GM18507 (cell line): Measurements from ENCODE around the gene FAM120A.
"Not testable (repeated sequence)": the region's sequence is repeated elsewhere in the genome, so short reads cannot be mapped to it uniquely, and the experiment has no call there.

Experiments
- DNase-seq: peaks from one replicate; pipeline ENCODE4 v3.0.0; 2011; ENCODE audit warnings: low read depth; ENCODE audit not compliant: insufficient read length; ENCODE audit errors: extremely low spot score
- FAIRE-seq: peaks from 2 replicates; lab custom pipeline; 2011; peaks lifted over from hg19 to GRCh38; lab: Jason Lieb, UNC

FAM120A gene

DNA sequence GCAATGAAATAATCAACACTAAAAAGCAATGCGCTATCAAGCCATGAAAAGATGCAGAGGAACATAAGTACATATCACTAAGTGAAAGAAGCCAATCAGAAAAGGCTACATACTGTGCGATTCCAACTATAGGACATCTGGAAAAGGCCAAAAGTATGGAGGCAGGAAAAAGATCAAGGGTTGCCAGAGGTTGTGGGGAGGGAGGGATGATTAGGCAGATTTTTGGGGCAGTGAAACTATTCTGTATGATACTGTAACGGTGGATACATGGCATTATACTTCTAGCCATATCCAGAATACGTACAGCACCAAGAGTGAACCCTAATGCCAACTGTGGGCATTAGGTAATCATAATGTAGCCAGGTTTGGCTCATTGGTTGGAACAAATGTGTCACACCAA lies 51.9 kb downstream of the FAM120A start:
- no peak for FAIRE-seq
- DNase-seq, result no peak

DNA sequence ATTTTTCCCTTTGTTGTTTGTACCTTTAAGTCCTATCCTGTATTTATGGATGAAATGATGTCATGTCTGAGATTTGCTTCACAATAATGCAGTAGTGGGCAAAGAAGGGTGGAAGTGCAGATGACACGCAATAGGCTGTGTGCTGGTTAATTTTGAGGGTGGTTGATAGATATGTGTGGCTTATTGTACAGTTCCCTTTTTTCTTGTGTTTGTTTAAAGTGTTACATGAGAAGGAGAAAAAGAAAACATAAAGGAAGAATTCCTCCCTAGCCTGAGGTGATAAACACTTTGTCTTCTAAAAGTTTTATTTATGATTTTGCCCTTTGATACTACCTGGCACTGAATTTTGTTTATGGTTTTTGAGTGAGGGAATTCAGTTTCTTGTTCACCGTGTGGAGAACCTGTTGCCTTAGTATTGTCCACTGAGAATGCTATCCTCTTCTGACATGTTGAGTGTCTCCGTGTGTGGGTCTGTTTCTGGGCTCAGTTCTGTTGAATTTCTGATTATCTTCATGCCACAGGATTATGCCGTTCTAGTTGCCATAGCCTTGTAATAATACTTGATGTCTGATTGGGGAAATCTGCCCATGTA lies 54.2 kb downstream of the FAM120A start:
- no peak for DNase-seq
- no peak for FAIRE-seq

DNA sequence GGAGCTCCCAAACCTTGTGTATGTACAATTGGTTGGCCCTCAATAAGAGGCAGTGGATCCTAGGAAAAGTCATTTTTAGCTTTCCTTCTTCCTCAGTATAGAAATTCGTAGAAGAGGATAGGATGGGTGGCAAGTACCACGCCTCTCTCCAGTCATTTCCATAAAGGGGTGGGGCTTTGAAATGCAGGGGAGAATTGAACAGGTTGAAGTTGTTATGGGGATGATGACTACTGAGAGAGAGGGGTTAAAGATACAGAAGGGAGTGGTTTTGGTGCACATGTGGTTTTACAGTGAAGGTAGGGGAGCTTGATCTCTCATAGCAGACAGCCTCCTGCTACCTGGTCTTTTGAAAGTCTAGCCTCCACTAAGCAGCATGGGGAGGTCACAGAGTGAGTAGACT lies 56.3 kb downstream of the FAM120A start:
- no peak for FAIRE-seq

DNA sequence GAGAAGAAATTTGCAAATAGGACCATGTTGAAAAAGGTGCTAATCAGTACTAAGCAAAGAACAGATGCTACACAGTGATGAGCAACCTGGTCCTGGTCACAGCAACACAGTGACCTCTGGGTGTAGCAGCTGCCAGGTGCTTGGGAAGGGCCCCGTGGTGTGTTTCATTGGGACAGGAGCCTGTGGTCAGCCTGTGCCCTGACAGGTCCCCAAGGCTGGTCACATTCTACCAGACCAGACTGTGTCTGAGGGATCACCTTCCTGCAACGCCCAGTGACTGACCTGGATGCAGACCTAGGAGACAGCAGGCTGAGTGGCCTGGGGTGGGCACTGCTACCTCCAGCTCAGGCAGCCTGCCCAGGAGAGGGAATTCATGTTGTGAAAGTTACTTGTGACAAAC lies 56.7 kb downstream of the FAM120A start:
- FAIRE-seq, result no peak
- no peak for DNase-seq

More for the DNA sequence above, 56.3 kb downstream of the FAM120A start:
- DNase-seq, result no peak

DNA sequence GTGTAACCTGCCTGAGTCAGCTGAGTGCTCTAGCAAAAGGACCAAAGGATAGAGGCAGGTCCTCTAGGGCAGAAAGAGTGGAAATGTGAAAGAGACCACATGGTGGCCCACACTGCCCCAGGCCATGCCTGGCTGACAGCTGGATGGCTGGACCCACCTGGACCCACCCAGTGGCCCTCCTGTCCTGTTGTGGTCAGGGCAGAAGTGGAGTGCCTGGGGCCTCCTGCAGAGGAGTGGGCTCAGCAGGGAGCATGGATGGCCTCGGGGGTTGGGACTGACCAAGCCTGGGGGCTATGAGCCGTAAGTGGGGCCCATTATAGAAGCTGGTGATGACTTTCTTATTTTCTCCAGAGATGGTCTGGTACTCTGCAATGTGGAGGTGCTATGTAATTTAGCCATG lies 57.6 kb downstream of the FAM120A start:
- FAIRE-seq (no peak), DNase-seq (no peak)

DNA sequence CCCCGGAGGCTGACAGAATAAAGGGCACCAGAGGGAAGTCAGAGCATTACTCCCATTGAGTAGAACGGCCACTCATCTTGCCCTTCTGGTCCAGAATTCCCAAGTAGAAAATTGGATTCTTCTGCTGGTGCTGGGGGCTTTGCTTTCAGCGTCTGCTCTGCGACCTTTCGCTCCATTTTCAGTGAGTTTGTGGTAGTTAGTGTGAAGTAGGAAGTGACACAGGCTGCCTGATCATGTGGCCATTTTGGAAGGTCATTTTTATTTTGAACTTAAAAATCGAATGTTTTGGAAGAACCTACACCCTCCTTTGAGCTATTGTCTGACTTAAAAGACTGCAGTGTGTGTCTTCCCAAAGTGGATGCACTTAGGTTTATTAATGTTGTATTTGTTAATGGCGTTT lies 58.6 kb downstream of the FAM120A start:
- DNase-seq (no peak), FAIRE-seq (no peak)

DNA sequence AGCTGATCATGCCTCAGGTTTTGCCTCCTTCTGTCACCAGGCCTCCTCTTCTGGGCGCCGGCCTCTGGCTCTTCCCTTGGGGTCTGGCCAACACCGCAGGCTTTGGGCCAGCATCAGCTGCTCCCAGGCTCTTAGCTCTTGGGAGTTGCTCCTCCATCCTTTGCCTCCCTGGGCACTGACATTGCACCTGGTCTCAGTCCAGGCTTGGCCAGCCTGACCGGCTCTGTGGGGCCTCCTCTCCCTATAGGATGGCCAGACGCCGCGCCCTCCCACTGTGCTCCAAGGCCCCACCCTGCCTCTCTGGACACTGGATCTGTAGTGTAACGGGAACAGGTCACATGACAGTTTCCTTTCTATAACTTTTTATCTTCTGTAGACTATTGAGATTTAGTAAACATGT lies 59.7 kb downstream of the FAM120A start:
- FAIRE-seq, DNase-seq: not testable (repeated sequence)

DNA sequence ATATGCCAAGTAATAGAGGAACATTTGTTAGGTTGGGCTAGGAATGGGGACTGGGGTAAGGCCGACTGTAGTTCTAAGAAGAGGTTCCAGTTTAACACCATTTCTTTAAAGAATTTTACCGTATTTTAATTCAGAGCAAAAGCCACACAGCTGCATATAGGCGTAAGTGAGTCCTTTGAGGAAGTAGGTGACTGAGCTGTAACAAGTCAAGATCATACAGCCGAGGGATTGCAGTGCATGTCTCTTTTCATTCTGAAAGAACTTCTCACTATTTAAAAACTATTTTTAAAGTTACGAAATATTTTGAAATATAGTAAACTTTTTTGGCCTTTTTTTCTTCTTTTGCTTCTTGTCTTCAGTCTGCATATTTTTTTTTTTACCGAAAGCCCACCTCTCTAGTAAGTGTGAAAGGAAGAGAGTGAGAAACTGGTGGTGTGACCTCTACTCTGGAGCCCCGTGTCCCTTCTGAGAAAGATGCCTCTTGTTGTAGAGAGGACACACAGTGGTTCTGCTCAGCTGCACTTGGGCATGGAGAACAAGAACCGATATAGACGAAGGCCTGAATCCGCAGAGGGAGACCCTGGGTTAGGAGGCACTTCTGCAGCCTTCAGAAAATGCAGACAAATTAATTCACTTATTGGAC lies 60.8 kb downstream of the FAM120A start:
- not testable (repeated sequence) for DNase-seq, FAIRE-seq

DNA sequence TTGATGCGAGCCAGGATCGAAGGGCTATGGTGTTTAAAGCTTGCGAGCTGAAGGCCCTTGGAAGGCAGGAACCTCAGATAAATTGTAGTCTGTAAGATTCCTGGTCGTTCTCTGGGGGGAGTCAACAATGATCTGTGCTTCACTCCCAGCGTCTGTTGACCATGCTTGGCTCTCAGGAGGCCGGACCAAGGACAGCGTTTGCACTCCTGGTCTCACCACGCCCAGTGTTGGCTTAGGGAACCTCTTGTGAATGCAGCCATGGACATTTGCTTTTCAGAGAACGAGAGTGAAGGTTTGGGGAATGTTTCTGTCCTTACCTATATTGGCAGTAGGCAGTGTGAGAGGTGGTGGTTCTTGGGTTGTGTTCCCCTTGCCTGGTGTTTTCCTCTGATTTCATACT lies 62.1 kb downstream of the FAM120A start:
- no peak for DNase-seq
- FAIRE-seq, result no peak

DNA sequence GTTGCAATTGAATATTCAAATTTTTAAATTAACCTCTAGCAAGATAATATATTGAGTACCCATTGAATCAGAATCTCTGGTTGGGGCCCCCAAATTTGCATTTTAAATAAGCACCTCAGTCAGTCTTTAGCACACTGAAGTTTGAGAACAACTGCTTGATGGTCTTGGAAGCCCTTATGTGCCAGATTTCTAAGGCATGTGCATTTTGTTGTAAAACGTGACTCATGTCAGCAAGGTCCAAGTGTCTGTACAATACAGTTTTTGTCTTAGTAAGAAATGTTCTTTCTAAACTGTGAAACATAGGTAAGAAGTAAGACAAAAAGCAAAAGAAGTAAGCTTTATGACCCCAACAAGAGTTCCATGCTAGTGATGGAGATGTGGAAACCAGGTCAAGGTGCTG lies 65.8 kb downstream of the FAM120A start:
- DNase-seq (no peak), FAIRE-seq (no peak)

DNA sequence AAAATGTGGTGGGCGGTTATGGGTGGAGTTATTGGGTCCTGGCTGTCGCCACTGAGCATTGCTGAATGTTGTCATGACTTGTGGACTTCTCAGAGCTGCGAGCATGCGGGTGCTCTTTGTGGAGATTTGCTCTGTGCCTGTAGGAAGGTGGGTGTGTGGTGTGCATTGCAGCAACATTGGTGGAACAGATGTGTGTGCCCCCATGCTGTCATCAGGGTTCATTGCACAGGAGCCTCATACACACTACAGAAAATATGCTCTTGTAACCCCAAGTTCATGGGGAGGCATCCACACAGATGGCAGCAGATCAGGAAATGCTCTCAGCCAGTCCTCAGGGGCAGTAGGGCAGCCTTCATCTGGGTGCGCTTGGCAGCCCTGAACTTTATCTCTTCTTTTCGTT lies 69.0 kb downstream of the FAM120A start:
- FAIRE-seq (no peak), DNase-seq (no peak)

DNA sequence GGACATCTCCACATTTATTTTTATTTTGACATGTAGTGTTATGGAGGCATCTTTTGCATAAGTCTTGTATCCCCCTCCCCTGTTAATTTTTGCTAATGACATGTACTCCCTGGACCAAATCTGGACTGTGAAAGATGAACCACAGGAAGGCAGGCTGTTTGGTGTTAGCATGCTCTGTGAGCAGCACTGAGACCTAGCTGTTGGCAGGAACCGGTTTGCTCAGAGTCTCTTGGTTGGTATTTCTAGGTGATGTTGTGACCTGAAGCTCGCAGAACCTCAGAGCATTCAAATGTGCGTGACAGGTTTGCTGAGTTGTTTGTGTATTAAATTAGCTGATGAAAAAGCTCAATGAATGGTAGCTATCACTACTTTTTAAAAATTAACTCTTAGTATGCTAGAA lies 71.3 kb downstream of the FAM120A start:
- DNase-seq (no peak), FAIRE-seq (no peak)

DNA sequence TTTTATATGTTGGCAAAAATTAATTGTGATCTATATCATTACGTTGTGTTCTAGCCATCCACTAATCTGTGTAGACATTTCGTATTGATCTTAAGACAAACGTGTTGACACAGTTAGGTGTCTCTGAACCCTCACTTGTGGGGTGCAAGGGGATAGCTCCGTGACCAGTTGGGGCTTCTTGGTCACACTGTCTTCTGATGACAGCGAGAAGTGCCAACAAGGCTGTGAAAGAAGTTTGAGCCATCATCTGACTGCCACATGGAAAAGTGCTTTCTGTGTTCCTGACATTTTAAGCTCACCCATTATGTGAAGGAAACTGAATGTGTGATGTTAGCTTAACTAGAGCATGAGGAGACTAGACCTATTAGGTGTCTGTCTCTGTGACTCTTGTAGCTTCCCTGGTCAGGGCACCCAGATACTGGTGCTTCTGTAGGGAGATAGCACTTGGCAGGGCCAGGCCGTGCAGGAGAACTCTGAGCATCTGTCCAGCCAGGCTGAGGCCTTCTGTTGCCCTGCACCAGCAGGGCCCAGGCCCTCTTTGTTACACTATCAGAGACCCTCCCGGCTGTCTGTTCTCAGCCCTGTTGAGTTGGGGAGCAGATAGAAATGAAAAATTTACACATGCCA lies 72.1 kb downstream of the FAM120A start:
- FAIRE-seq (no peak), DNase-seq (no peak)

DNA sequence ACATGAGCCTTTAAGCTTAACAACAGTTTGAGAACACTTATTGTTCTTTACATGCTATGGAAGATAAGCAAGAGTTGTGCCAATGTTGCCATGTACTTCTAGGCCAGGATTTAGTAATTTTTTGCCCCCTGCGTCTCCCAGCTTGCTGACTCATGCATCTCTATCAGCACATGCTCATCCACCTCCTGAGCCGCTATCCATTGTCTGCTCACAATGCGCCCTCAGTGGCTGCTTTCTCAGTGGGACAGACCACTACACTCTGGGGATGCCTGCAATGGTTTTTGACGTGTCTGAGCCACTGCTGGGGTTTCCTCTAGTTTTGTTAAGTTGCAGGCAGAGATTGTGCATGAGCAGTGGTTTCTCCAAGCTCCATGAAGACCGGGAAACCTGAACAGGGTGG lies 74.0 kb downstream of the FAM120A start:
- no peak for DNase-seq
- no peak for FAIRE-seq

DNA sequence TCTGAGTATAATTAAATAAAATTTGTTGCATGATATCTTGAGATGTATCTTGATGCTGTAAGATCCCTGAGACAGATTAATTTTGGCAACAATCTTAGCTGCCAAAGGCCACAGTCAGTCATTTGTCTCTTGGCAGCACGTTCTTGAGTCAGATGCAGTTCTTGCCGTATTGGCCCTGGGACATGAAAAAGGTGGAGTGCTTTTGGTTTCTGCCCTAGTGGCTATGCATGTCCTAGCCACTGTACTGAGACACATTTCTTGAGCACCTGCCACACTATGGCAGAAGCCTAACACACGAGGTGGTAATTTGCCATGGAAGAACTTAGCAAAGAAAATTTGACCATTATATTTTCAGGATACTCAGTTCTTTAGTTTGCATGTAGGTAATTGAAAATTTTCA lies 79.9 kb downstream of the FAM120A start:
- DNase-seq (no peak), FAIRE-seq (no peak)

DNA sequence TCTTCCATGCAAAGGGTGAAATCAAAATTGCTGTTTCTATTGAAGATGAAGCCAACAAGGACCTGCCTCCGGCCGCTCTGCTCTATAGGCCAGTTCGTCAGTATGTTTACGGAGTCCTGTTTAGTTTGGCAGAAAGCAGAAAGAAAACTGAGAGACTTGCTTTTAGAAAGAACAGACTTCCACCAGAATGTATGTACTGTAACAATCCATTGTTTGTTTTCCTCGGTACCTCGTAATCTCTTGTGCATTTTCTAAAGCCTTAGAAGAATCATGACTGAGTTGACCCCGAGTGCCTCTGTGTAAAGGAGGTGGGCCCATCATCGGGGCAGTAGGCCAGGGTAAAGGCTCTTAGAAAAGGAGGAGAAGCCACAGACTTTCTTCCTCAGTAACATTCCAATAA lies 80.7 kb downstream of the FAM120A start:
- FAIRE-seq (no peak), DNase-seq (no peak)

DNA sequence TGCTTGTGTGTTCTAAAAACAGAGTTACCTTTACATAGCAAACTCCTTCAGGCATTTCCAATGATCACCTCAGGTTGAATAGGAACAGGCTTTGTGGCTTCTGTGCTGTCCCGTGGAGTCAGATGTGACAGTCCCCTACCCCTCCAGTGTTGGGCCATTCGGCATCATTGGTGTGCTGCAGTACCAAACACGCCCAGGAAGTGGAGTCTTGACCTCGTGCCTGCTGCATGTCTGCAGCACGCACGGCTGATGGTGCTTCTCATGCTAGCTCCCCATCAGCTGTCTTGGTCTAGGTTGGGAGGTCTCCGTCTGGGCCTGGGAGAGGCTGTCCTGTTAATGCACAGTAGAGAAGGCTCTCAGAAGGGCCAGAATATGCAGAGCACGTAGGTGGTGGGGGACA lies 82.4 kb downstream of the FAM120A start:
- no peak for FAIRE-seq
- DNase-seq, result no peak

DNA sequence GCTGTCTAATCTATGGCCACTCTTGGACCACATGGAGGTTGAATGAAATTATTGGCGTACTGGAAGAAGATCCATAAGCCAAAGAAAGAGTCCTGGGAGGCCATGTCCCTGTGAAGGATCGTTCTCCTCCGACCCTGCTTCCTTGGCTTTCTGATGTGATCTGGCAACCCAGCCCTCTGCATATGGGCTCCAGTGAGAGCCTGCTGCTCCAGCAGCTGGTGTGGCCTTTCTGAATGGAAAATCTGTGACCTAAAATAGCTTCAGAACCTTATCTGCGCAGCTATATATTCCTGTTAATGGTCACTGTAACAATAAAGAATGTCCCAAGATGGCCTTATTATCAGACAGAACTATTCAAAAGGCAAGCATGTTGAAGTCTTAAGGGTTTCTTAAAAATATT lies 84.7 kb downstream of the FAM120A start:
- no peak for FAIRE-seq
- DNase-seq, result no peak

DNA sequence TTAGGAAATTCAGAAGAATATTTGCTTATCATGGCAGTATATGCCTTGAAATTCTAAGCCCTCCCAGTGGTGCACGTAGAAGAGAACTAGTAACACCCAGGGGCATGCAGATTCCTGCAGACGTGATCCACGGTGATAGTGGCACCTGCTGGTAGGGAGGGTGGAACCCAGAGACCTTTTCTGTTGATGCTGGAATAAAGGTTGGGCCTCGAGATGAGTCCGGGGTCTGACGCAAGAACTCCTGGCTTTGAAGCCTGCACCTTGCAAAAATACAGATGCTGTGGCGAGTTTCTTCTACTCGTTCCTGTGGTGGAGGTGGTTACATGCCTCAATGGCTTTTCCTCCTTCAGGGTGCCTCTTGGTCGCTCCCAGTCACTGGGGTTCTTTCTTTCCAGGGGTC lies 85.4 kb downstream of the FAM120A start:
- FAIRE-seq (no peak), DNase-seq (no peak)

DNA sequence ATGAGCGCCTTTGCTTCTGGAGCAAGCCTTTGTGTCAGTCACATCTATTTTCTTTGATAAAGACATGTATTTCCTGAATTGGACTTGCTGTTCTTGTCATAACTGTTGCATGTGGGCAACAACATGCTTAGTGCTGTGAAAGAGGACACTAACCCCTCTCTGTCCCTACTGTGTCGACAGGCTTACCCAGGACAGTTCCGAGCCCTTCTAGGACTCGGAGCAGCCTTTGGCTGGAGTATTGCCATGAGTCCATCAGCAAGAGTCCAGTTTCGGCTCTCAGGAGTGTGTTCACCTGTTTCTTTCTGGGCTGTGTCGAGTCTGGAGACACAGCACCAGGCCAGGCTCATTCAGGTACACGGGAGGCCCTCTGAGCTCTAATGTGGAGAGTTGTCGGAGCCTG lies 88.8 kb downstream of the FAM120A start:
- DNase-seq, result no peak
- no peak for FAIRE-seq

DNA sequence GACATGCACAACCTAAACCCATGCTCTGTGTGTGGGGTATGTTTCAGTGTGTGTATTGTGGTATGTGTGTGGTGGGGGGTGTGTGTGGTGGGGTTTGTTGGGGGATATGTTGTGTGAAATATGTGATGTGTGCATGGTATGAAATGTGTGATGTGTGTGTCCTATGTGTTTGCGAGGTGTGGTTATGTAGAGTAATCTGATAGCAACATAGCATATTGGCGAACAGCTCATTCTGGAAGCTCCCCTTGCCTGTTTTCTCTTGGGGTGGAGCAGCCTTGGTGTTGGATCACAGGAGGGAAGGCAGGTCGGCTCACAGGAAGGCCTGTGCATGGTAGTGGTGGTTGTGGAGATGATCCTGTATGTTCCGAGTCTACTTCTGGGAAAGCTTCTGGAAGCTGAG lies 89.5 kb downstream of the FAM120A start:
- DNase-seq (no peak), FAIRE-seq (no peak)
